ENCODE measurements around the gene SRP14. TPM values are rescaled to one million over a fixed set of nuclear protein-coding genes. Genes with fewer than 3 reads are reported as not detected.
A peak's percentile ranks its signal among the peaks of the same experiment; 100 is the strongest.

Gene SRP14
- total RNA-seq, 1 donor from 2014 or later = 153 TPM

DNA sequence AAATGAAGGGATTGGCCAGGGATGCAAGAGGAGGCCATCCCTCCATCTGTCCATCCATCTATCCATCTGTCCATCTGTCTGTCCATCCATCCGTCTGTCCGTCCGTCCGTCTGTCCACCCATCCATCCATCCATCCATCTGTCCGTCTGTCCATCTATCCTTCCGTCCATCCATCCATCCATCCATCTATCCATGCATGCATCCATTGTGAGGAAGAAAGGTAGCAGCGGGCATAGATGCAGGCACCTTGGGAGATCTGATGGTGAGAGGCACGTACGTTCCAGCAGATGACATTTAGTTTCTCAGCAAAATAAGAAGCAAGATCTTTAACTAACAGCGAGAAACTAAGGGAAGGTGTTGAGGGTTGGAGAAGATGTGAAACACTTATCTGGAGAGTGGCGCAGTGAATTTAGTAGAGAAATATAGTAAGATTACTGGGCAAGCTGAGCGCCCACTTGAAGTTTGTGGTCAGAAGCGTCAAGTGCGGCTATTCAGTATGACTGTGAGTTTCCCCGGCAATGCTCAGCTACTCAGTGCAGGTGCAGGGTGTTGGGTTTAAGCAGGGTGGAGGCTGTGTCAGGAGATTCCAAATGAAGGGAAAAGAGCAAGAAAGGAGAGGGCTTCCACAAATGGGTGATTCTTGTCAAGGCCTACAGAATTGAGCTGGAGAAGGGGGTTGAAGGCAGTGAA is 22.4 kb upstream of the SRP14 start:
- peaks cover 11% of the 10 kb centered on the region for H3K36me3 Mint-ChIP-seq (ENCODE audit: low read depth)
- no peaks in the 10 kb centered on the region for H3K27me3 Mint-ChIP-seq
- peaks cover 39% of the 10 kb centered on the region for H3K4me1 Mint-ChIP-seq
- DNase-seq = peak; percentile 64
- H3K9me3 Mint-ChIP-seq = no peaks in the 10 kb centered on the region
- no peak overlapping the region for H3K27ac Mint-ChIP-seq
- no peak overlapping the region for H3K4me3 Mint-ChIP-seq
- intact Hi-C loops (cut with micrococcal nuclease) = no loop called here

DNA sequence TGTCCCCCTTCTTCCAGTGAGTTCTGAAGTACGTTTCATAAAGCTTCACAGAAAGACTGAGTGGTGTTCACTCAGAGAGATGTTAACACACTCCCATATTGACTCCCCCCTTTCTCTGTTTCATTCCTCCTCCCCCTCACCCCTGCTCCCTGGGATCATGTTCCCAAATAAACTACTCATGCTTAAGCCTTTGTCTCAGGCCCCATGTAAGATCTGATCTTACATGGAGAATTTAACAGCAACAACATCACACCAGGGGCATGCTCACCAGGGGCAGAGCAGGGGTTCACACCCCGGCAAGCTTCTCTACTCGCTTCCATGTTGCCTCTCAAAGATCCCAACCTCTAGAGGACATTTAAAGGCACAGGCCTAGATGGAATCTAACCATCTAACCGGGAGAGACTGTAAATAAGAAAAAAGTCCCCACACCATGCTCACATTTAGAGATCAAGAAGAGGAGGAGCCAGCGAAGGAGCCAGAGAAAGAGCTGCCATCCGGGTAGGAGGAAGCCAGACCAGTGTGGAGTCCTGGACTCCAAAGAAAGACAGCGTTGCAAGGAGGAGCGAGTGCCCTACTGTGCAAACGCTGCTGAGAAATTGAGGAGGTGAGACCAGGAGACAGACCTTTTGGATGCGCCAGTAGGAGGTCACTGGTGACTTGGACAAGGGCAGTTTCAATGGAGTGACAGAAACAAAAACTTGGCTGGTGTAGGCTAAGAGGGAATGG is 21.4 kb upstream of the SRP14 start:
- Mint-ChIP-seq H3K4me3 (no peak overlapping the region), H3K27ac (no peak overlapping the region), H3K27me3 (no peaks in the 10 kb centered on the region), H3K9me3 (no peaks in the 10 kb centered on the region), H3K4me1 (peaks cover 42% of the 10 kb centered on the region), H3K36me3 (ENCODE audit: low read depth) (peaks cover 7% of the 10 kb centered on the region)
- DNase-seq = no peak
- intact Hi-C loops (cut with micrococcal nuclease) = no loop called here

GRCh38 chr15:40059821-40060220 is 20.8 kb upstream of the SRP14 start:
- H3K36me3 Mint-ChIP-seq (ENCODE audit: low read depth) = peaks cover 7% of the 10 kb centered on the region
- DNase-seq = no peak
- no peak overlapping the region for H3K4me3 Mint-ChIP-seq
- H3K9me3 Mint-ChIP-seq = no peaks in the 10 kb centered on the region
- H3K27me3 Mint-ChIP-seq = no peaks in the 10 kb centered on the region
- H3K27ac Mint-ChIP-seq = no peak overlapping the region
- intact Hi-C loops (cut with micrococcal nuclease) = no loop called here
- peaks cover 44% of the 10 kb centered on the region for H3K4me1 Mint-ChIP-seq

DNA sequence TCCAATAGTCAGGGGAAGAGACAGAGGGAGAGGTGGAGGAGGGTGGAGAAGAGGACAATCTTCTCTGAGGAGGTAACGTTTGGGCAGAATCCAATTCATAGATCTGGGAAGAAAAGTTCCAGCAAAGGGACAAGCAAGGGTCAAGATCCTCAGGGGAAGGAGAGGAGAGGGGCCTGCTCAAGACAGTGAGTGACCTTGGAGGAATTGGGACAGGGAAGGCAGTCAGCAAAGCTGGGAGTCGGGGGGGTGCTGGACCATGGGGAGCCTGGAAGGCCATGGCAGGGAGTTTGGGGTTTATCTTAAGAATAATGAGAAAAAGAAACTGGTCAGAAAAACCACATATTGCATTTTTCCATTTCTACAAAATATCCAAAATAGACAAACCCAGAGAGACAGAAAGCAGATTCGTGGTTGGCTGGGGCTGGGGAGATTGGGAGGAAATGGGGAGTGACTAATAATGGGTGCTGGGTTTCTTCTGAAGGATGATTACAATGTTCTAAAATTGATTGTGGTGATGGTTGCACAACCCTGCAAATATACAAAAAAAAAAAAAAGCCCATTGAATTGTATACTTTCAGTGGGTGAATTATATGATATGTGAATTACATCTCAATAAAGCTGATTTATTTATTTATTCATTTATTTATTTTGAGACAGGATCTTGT is 19.6 kb upstream of the SRP14 start:
- no peaks in the 10 kb centered on the region for H3K9me3 Mint-ChIP-seq
- no peak for DNase-seq
- H3K27me3 Mint-ChIP-seq = no peaks in the 10 kb centered on the region
- intact Hi-C loops (cut with micrococcal nuclease) = no loop called here
- peak overlapping the region; percentile 4 for H3K27ac Mint-ChIP-seq
- peak overlapping the region; percentile 5 for H3K4me3 Mint-ChIP-seq
- peaks cover 43% of the 10 kb centered on the region for H3K4me1 Mint-ChIP-seq
- H3K36me3 Mint-ChIP-seq (ENCODE audit: low read depth) = peaks cover 4% of the 10 kb centered on the region

- Mint-ChIP-seq H3K4me3 (no peak overlapping the region), H3K27ac (no peak overlapping the region), H3K27me3 (no peaks in the 10 kb centered on the region), H3K36me3 (ENCODE audit: low read depth) (peaks cover 6% of the 10 kb centered on the region), H3K9me3 (no peaks in the 10 kb centered on the region), H3K4me1 (peaks cover 55% of the 10 kb centered on the region)
- DNase-seq = peak; percentile 58
- intact Hi-C loops (cut with micrococcal nuclease) = no loop called here
These were observed 16.8 kb upstream of the SRP14 start for GRCh38 chr15:40055576-40056293.

DNA sequence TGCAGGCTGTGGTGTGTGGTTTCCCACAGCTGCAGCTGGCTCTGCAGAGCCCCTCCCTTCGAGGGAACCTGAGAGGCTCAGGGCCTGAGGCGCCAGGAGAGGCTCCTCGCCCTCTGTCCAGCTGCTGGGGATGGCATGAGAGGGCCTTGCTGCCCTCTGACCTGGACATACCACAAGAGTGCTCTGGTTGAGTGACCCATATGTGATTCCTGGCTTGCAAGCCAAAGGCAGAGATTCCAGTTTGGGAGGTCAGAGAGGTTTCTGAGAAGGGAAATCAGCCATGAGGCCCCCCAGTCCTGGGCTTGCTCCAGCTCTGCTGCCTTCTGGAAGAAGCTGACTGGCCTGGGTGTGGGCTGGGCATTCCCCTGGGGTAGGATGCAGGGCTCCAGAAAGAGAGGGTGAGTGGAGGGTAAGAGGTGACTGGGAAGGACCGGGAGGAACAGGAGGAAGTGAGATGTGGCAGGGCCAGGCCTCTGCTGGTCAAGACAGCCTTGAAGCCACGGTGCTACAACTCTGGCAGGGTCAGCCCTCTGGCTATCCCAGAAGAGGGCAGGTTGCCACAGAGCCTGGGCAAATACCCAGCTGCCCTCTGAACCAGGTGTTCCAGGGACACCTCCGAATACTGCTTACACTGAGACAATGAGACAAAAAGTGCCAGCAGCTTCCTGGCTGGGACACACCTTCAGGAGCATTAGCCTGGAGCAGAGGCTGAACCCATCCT is 16.0 kb upstream of the SRP14 start:
- intact Hi-C loops (cut with micrococcal nuclease) = no loop called here
- Mint-ChIP-seq H3K27me3 (no peaks in the 10 kb centered on the region), H3K9me3 (peaks cover 3% of the 10 kb centered on the region), H3K36me3 (ENCODE audit: low read depth) (peaks cover 6% of the 10 kb centered on the region), H3K27ac (peak overlapping the region; percentile 76), H3K4me3 (peak overlapping the region; percentile 68), H3K4me1 (peaks cover 57% of the 10 kb centered on the region)
- DNase-seq = peak; percentile 85

- H3K4me1 Mint-ChIP-seq = peaks cover 61% of the 10 kb centered on the region
- H3K4me3 Mint-ChIP-seq = peak overlapping the region; percentile 68
- intact Hi-C loops (cut with micrococcal nuclease) = no loop called here
- H3K36me3 Mint-ChIP-seq (ENCODE audit: low read depth) = peaks cover 7% of the 10 kb centered on the region
- H3K27ac Mint-ChIP-seq = peak overlapping the region; percentile 76
- peaks cover 4% of the 10 kb centered on the region for H3K9me3 Mint-ChIP-seq
- no peaks in the 10 kb centered on the region for H3K27me3 Mint-ChIP-seq
- DNase-seq = no peak
These were observed 15.5 kb upstream of the SRP14 start for GRCh38 chr15:40054605-40054854.

DNA sequence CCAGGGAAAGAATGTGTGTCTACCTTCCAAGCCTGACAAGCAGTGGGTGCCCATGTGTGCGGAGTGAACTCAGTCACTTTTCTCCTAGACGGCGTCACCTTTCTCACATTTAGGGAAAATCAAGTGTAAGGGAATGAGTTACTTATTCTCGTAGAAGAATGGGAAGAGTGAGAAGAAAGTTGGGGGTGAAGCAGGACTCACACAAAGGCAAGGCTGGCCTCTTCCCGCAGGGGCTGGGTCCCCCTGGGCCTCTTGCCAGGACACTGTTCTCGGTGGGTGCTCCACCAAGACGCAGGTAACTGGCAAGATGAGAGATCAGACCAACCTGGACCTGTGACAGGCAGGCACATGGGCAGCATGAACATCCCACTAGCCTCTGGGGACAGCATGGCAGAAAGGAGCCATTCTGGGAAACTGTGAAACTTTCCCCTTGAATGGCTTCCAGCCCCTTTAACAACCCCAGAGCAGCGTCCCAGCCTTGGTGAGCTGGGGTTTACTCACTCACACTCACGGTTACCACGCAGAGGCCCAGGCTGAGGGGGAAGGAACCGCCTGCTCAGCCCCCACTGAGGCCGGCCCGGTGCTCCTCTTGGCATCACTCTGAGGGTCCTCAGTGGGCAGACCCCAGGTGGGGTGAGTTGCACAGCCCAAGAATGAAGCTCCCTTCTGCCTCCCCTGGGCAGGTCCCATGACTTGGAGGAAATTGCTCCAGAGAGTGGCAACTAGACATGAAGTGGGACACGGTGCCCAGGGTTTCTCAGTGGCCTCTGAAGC is 15.0 kb upstream of the SRP14 start:
- Mint-ChIP-seq H3K27ac (peak overlapping the region; percentile 76), H3K4me3 (peak overlapping the region; percentile 68), H3K4me1 (peaks cover 64% of the 10 kb centered on the region), H3K27me3 (no peaks in the 10 kb centered on the region), H3K36me3 (ENCODE audit: low read depth) (peaks cover 7% of the 10 kb centered on the region), H3K9me3 (peaks cover 4% of the 10 kb centered on the region)
- DNase-seq = no peak
- intact Hi-C loops (cut with micrococcal nuclease) = no loop called here

GRCh38 chr15:40053079-40053830 is 14.3 kb upstream of the SRP14 start:
- DNase-seq = no peak
- intact Hi-C loops (cut with micrococcal nuclease) = no loop called here
- H3K4me3 Mint-ChIP-seq = peak overlapping the region; percentile 4
- no peaks in the 10 kb centered on the region for H3K27me3 Mint-ChIP-seq
- peaks cover 7% of the 10 kb centered on the region for H3K36me3 Mint-ChIP-seq (ENCODE audit: low read depth)
- peaks cover 64% of the 10 kb centered on the region for H3K4me1 Mint-ChIP-seq
- H3K9me3 Mint-ChIP-seq = peaks cover 4% of the 10 kb centered on the region
- no peak overlapping the region for H3K27ac Mint-ChIP-seq

DNA sequence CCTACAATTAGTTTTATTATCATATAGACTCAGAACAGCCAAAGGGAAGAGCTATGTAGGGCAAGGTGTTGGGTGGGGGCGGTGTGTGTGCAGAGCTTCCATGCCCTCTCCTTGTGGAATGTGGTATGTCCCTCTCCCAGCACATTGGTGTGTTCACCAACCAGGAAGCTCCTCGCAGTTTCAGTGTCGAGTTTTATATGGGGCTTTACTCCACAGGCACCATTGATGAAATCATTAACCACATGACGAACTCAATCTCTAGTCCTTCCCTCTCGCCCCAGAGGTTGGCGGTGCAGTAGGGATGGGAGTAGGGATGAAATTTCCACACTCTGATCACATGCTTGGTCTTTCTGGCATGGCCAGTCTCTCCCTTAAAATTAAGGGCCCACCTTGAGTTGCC is 13.6 kb upstream of the SRP14 start:
- DNase-seq = no peak
- Mint-ChIP-seq H3K9me3 (peaks cover 4% of the 10 kb centered on the region), H3K27ac (no peak overlapping the region), H3K4me3 (no peak overlapping the region), H3K27me3 (no peaks in the 10 kb centered on the region), H3K36me3 (ENCODE audit: low read depth) (peaks cover 10% of the 10 kb centered on the region), H3K4me1 (peaks cover 66% of the 10 kb centered on the region)
- intact Hi-C loops (cut with micrococcal nuclease) = no loop called here

- H3K27ac Mint-ChIP-seq = no peak overlapping the region
- H3K4me3 Mint-ChIP-seq = no peak overlapping the region
- intact Hi-C loops (cut with micrococcal nuclease) = no loop called here
- no peak for DNase-seq
- peaks cover 10% of the 10 kb centered on the region for H3K36me3 Mint-ChIP-seq (ENCODE audit: low read depth)
- no peaks in the 10 kb centered on the region for H3K27me3 Mint-ChIP-seq
- H3K9me3 Mint-ChIP-seq = peaks cover 4% of the 10 kb centered on the region
- peaks cover 70% of the 10 kb centered on the region for H3K4me1 Mint-ChIP-seq
These were observed 12.8 kb upstream of the SRP14 start for GRCh38 chr15:40051616-40052415.
